ENCODE measurements around the gene MROH9.
"Not testable (repeated sequence)": the region's sequence is repeated elsewhere in the genome, so short reads cannot be mapped to it uniquely, and the experiment has no call there.

Gene MROH9

DNA sequence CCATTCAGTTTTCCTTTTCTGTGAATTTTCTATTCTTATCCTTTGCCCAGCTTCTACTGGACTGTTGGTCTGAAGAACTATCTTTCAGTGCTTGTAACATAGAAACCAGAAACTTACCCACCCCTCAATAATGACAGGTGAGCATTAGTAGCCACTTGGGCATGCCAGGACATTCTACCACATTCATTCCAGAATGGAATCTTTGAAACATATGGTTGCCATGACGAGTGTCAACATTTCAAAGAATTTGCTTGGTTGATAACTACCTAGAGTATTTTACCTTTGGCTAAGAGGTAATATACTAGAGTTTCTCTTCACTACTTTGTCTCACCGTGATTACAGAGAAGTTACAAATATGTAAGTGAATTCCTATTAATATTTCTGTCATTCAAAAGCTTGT lies at the start of gene MROH9:
TSS of gene MROH9 (plus strand) at position 304 of the 400 bp plus-strand sequence. CDS start 10,023 bp downstream, outside the sequence.
- no peak for DNase-seq

DNA sequence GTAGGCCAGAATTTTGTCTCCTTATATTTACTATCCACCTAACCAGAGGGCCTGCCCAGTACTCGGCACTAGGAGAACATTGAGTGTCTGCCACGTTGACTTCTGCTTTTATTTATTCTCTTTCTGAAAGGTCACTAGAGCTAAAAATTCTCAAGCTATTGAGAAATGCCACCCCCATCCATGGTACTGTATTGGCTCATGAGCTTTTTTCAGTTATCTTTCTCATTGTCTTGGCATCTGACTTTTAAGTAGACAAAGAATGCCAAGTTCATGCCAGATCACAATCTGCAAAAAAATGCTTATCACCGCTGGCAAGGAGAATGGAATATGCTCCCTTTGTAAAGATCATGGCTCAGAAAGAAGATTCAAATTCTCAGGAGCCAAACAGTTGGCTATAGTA lies 49.8 kb upstream of the MROH9 start:
- no peak for DNase-seq

- no peak for DNase-seq
Measured at GRCh38 chr1:170886460-170886859, 48.9 kb upstream of the MROH9 start.

DNA sequence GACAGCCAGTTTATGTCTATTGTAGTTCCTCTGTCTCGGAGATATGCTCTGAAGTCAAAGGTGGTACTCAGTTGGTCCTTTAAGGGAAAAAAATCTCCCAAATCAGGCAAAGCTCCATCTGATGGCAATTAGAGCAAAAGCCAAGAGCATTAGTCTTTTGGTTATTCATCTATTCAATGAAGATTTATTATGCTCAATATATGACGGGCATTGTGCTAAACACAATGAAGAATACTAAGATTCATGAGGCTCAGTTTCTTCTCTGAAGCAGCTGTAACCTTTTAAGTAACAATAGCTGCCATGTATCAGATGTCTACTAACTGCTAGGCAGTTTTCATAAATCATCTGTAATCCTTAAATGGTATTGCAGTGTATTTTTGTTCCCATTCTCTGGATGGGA lies 47.6 kb upstream of the MROH9 start:
- DNase-seq = no peak

DNA sequence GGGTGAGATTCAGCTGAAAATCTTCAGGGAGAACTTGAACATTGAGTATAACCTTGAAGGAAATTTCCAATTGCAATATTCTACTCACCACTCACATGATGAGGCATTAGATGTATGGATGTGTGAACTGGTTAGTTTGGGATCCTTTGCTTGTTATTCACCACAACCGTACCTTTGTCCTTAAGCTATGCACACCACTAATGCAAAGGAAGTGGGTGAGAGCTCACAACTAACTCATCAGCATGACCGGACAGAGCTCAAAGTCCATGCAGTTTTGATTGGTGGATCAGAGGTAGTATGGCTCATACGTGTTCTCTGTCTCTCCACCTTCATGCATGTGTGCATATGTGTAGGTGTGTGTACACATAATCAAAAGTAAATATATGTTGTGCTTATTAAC lies 43.5 kb upstream of the MROH9 start:
- DNase-seq = no peak

DNA sequence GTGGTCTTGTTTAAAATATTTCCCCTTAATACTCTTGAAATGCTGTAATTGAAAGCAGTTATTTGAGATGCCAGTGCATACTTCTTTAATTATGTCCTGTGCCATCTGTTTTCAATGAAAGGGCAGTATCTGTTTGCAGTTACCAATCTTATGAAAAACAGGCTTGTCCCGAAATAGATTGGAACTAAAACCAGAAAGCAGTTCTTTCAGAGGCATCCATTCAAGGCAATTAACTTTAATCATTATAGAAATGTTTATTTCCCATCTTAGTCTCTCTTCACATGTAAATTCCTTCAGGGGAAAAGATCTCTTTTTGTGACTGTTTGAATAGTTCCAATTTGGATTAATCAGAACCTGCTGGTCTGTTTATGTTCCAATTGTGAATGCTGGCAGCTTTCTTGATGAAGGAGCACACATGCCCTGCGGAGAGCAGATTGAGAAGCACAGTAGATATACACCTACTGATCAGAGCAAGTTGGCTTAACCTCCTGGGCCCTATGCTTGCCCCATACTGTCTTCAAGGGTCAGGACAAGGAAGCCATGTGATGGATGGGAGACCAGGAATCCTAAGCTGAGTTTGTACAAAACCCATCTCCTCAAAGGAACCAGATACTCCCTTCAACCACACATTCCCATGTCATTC lies 41.6 kb upstream of the MROH9 start:
- no peak for DNase-seq

DNA sequence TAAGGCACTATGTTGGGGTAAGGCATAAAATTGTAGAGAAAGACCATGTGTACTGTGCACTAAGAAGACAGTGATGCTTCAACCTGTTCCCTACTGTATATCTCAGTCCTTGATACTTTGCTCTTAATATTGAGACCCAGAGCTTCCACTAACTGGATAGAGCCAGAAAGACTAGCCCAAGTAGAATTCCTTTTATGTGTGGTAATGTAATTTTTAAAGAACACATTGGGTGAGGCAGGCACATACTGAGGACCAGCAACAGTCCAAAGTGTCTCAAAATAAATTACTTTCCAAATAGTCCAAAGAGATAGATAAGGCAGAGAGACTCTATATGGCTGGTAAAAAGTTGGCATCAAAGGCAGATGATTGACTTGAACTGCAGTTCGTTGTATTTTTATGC lies 31.4 kb upstream of the MROH9 start:
- no peak for DNase-seq

- no peak for DNase-seq
Measured at GRCh38 chr1:170908942-170909341, 26.4 kb upstream of the MROH9 start.

- DNase-seq = no peak
Measured at GRCh38 chr1:170910273-170910672, 25.1 kb upstream of the MROH9 start.

DNA sequence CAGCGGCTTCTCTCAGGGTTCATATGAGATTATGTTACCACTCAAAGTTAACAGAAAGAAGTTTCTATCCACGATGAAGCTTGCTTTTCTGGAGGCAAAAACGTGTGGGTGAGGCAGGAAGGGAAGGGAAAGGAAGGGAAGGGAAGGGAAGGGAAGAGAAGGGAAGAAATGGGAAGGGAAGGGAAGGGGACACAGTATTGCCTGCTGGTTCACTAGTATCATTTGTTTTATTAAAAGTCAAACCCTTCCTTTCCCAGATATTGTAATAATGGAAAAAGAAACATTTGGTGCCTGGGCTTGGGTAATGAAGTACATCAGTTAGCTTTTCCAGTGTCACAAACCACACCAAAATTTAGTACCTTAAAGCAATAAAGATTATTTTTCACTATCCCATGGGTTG lies 18.0 kb upstream of the MROH9 start:
- DNase-seq = no peak

DNA sequence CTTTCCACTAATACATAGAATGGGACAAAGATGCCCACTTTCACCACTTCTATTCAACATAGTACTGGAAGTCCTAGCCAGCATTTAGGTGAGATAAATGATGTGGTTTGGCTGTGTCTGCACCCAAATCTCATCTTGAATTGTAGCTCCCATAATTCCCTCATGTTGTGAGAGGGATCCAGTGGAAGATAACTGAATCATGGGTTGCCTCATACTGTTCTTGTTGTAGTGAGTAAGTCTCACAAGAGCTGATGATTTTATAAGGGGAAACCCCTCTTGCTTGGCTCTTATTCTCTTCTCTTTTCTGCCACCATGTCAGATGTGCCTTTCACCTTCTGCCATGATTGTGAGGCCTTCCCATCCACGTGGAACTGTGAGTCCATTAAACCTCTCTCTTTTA lies 10.7 kb upstream of the MROH9 start:
- DNase-seq = not testable (repeated sequence)

DNA sequence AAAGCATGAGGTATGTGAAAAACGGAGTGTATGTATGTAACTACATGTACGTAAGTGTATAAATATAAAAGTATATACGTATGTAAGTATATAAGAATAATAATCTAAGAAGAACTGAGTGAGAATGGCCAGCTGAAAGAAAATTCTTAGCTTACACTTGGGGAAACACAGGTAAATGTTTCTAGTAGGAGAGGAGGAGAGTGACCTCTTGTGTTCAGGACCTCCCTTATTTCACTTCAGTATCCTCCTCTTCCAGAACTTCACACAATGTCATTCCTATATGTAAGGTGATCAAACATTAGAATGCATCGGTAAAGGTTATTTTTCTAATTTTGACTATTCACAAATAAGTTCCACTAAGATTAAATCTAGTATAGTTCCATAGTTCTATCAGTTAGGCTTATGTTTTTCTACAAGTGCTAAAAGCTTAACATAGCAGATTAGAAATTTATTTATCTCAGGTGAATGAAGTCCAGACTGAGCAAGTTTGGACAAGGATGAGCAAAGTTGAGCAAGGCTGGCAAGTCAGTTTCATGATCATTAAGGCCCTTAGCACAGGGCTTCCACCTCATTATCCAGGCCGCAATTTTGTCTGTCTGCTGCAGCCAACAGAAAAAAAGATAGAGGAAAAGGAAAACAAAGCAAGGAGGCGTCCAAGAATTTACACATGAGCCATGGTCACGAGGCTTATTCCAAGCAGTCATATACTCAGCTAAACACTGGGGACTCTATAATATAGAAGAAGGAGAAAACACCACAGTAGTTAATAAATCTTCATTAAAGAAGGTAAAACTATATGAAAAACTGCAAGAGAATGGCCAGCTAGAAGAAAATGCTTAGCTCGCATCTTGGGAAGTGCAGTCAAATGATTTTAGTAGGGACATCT lies 7.1 kb upstream of the MROH9 start:
- DNase-seq = no peak

- no peak for DNase-seq
Measured at GRCh38 chr1:170929412-170929834, 5.9 kb upstream of the MROH9 start.

DNA sequence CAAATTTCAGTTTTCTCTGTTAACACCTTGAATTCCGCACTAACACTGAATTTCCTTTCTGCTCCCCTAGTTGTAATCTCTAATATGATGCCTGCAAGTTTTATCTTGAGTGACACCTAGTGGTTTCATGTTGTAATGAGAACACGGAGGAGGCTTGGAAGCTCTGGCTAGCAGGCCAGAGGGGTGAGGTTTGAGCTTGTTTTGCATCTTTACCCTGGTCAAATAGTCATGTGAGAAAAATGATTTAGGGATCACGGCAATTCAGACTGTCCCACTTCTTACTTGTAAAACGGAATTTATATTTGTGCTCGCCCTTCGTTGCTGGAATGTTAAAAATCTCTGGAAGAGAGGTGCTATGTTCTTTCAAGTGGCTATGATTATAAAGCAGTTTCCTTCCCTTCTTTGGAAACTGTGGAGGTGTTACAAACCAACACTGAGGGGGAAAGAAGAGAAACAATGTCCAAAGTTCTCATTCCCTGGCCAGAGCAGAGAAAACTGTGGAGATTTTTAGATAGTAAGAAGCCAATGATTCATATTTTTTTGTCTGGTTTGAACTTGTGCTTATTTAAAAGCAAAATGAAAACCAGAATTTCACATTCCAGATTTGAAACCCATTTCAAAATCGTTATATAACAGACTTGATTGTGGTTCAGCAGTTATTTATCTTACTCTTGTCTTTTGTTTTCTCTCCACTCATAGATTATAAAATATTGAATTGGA lies 5.3 kb upstream of the MROH9 start:
- DNase-seq = no peak

GRCh38 chr1:170931650-170932049 lies 3.7 kb upstream of the MROH9 start:
- no peak for DNase-seq

GRCh38 chr1:170932236-170932635 lies 3.1 kb upstream of the MROH9 start:
- DNase-seq = no peak

DNA sequence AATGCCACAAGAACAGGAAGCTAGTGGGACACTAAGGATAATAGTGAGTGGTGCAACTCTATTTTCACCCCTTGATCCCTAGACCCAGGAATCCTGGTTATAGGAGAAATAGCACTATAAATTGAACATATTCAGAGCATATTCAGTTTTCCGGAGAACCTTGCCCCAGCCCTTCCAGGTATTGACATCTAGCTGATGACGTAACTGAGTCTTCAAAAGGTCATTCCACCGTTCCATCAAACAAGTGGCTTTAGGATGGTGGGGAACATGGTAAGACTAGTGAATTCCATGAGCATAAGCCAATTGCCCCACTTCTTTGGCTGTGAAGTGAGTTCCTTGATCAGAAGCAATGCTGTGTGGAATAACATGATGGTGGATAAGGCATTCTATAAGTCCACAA lies 2.9 kb downstream of the MROH9 start:
- DNase-seq = no peak

DNA sequence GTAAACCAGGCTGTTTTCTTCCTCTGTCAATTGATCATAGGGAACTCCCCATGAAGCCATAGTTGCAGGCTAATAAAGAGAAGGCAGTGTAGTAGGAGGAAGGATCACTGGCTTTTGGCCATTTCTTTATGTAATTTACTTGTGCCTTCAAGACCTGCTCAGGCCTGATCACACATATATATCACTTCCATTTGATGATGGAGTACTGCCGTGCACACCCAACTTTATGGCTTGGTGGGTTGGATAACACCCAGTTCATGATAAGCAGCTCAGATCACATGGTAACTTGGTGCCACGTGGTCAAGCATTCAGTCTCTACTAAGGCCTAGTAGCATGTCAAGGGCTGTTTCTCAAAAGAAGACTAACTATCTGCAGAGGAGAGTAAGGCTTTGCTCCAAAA lies 4.1 kb downstream of the MROH9 start:
- no peak for DNase-seq

DNA sequence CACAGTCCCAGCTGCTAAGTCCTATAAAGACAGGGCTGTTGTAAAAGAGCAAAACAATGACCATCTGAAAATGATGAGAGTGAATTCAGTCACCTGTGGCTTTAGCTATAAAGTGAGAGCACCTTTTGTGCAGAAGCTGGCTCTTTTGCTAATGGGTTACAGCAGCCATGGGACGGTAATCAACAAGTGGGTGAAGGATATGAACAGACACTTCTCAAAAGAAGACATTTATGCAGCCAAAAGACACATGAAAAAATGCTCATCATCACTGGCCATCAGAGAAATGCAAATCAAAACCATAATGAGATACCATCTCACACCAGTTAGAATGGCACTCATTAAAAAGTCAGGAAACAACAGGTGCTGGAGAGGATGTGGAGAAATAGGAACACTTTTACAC lies 16.4 kb downstream of the MROH9 start:
- DNase-seq = not testable (repeated sequence)

DNA sequence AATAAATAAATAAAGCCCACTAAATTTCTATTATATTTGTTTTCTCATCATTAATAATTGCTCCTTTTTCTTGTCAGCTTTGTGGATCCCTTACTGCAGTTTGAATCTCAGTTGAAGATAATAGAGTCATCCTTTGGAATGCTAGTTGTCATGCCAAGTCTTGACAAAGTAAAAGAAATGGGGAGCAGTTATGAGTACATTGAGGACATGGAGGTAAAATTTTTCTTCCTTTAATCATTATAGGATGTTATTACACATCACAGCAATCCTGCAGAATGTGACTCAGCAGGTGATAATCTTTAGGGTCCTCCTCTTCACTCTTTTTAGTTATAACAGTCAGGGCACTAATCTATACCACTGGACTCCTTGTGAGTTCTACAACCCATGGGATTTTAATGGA lies 24.1 kb downstream of the MROH9 start:
- DNase-seq = no peak

GRCh38 chr1:170964506-170964905 lies 29.2 kb downstream of the MROH9 start:
- DNase-seq = no peak

GRCh38 chr1:170967042-170967910 lies 31.9 kb downstream of the MROH9 start:
- DNase-seq = no peak

- no peak for DNase-seq
Measured at GRCh38 chr1:170970256-170970655, 34.9 kb downstream of the MROH9 start.

All from activated CD4-positive, alpha-beta T cell treated with anti-CD3 and anti-CD28 coated beads for 4 hours (primary cell).